Activated CD8-positive, alpha-beta T cell treated with anti-CD3 and anti-CD28 coated beads for 36 hours (primary cell): ENCODE measurements around the gene TM6SF1. TPM values are rescaled to one million over a fixed set of nuclear protein-coding genes. Genes with fewer than 3 reads are reported as not detected.

Experiments used
- microRNA-seq: library from miRNA; unstranded; fragments of <30 nt; microRNA quantifications from one replicate; pipeline ENCODE4 v1.2.0, GENCODE V29; 2022; ENCODE audit warnings: borderline microRNAs expressed, borderline replicate concordance
- total RNA-seq, 2 experiments: library from RNA; stranded (reverse); gene quantifications; one replicate each; pipeline ENCODE4 v1.2.3, GENCODE V29; 2021

TM6SF1 gene
- total RNA-seq, 2 experiments from 2014 or later: 5.6 TPM

Small RNA genes within 50 kb of the gene (microRNA-seq; reads per million reads assigned to microRNA genes)
- gene MIR4515: not detected

Other genes starting within 250 kb of the TM6SF1 start
- 1 to 10 TPM; 5.4 TPM for gene HOMER2, start 154.9 kb upstream of the TM6SF1 start, total RNA-seq
- 10 to 100 TPM; 18.2 to 19.7 TPM for gene RAMAC, start 121.4 kb upstream of the TM6SF1 start, total RNA-seq
- gene C15orf40, start 96.0 kb upstream of the TM6SF1 start, total RNA-seq: 10 to 100 TPM; 25.6 to 30.2 TPM
- gene BTBD1, start 40.4 kb upstream of the TM6SF1 start, total RNA-seq: 10 to 100 TPM; 63.3 to 63.8 TPM
- 10 to 100 TPM; 31.1 to 32.2 TPM for gene HDGFL3, start 100.2 kb downstream of the TM6SF1 start, total RNA-seq
- not detected for gene BNC1, start 177.0 kb downstream of the TM6SF1 start, total RNA-seq